IMR-90 (cell line): ENCODE results near the gene COCH. TPM values are rescaled to one million over a fixed set of nuclear protein-coding genes. Genes with fewer than 3 reads are reported as not detected.

Experiments used
- ATAC-seq: fragments of 200-7000 bp; cut with Tn5 transposase; 2 replicates; pipeline ENCODE4 v1.9.1; 2020; ENCODE audit warnings: low read depth, mild to moderate bottlenecking, moderate library complexity
- BruUV-seq: library from RNA; stranded (reverse); fragments of 400-500 nt; replicated peaks from 2 replicates; lab custom pipeline; 2021; lab: Mats Ljungman, UMichigan
- CTCF ChIA-PET: fragments of 300-600 bp; formaldehyde crosslinking; extraction: SDS; loops from one replicate; lab custom pipeline; 2021; ENCODE audit warnings: antibody characterized with exemption; lab: Yijun Ruan, JAX
- POLR2A ChIA-PET: fragments of 300-600 bp; sonication (Branson Sonifier 250); formaldehyde crosslinking; loops from one replicate; lab custom pipeline; 2022; ENCODE audit warnings: antibody characterized with exemption; ENCODE audit not compliant: unreplicated experiment; lab: Charles Lee
- DNase-seq: peaks from one replicate; pipeline ENCODE4 v3.0.0; 2013
- H2AFZ ChIP-seq: replicated peaks from 2 replicates; pipeline ENCODE3; 2013; ENCODE audit warnings: low read length, mild to moderate bottlenecking; ENCODE audit not compliant: poor library complexity
- H2AK5ac ChIP-seq: 2 replicates; pipeline ENCODE4 v1.6.1; 2013; ENCODE audit warnings: low read depth, low read length, inconsistent platforms
- H2AK9ac ChIP-seq: replicated peaks from 2 replicates; pipeline ENCODE3; 2013; ENCODE audit warnings: mild to moderate bottlenecking, low read depth, low read length, moderate library complexity; ENCODE audit not compliant: poor library complexity
- H2BK120ac ChIP-seq: 2 replicates; pipeline ENCODE4 v1.6.1; 2013; ENCODE audit warnings: low read depth, low read length, inconsistent platforms
- H2BK15ac ChIP-seq: 3 replicates; pipeline ENCODE4 v1.6.1; 2013; ENCODE audit warnings: low read depth, low read length, inconsistent platforms
- H2BK20ac ChIP-seq: 2 replicates; pipeline ENCODE4 v1.6.1; 2013; ENCODE audit warnings: low read depth, mild to moderate bottlenecking, inconsistent platforms, low read length, moderate library complexity
- H2BK5ac ChIP-seq: 2 replicates; pipeline ENCODE4 v1.6.1; 2013; ENCODE audit warnings: mild to moderate bottlenecking, low read depth, low read length, inconsistent platforms; ENCODE audit not compliant: poor library complexity, severe bottlenecking
- H3K14ac ChIP-seq: replicated peaks from 2 replicates; pipeline ENCODE4 v1.6.1; 2013; ENCODE audit warnings: low read depth, low read length, inconsistent platforms
- H3K18ac ChIP-seq: 2 replicates; pipeline ENCODE4 v1.6.1; 2013; ENCODE audit warnings: low read depth, low read length, control low read depth
- H3K23ac ChIP-seq: 2 replicates; pipeline ENCODE4 v1.6.1; 2013; ENCODE audit warnings: low read depth, low read length, inconsistent platforms
- H3K27ac ChIP-seq: 2 replicates; pipeline ENCODE4 v1.5.1; 2013; ENCODE audit warnings: mild to moderate bottlenecking, control low read depth, low read length; ENCODE audit not compliant: insufficient read depth
- H3K27me3 ChIP-seq: 2 replicates; pipeline ENCODE4 v1.6.1; 2013; ENCODE audit warnings: low read length; ENCODE audit not compliant: control insufficient read depth, insufficient read depth
- H3K36me3 ChIP-seq: 2 replicates; pipeline ENCODE4 v1.6.1; 2013; ENCODE audit warnings: low read length, mixed read lengths; ENCODE audit not compliant: control insufficient read depth, insufficient read depth
- H3K4ac ChIP-seq: 2 replicates; pipeline ENCODE4 v1.6.1; 2013; ENCODE audit warnings: low read depth, low read length, inconsistent platforms
- H3K4me1 ChIP-seq: 2 replicates; pipeline ENCODE4 v1.6.1; 2013; ENCODE audit warnings: low read length, mixed read lengths; ENCODE audit not compliant: control insufficient read depth, insufficient read depth
- H3K4me2 ChIP-seq: 2 replicates; pipeline ENCODE4 v1.6.1; 2013; ENCODE audit warnings: low read depth, mild to moderate bottlenecking, control low read depth, low read length, moderate library complexity
- H3K4me3 ChIP-seq: 2 replicates; pipeline ENCODE4 v1.5.1; 2013; ENCODE audit warnings: low read depth, mild to moderate bottlenecking, control low read depth, low read length, moderate library complexity; ENCODE audit not compliant: insufficient read depth
- H3K56ac ChIP-seq: 2 replicates; pipeline ENCODE4 v1.6.1; 2013; ENCODE audit warnings: low read length, inconsistent platforms; ENCODE audit not compliant: insufficient read depth; ENCODE audit errors: extremely low read depth
- H3K79me1 ChIP-seq, 2 experiments: 2 replicates each; pipeline ENCODE4 v1.6.1; 2013; ENCODE audit warnings: low read length in 2 of 2, inconsistent platforms in 1 of 2, low read depth in 1 of 2
- H3K9ac ChIP-seq: 2 replicates; pipeline ENCODE4 v1.6.1; 2013; ENCODE audit warnings: low read depth, low read length, control low read depth
- H3K9me1 ChIP-seq: 2 replicates; pipeline ENCODE4 v1.6.1; 2013; ENCODE audit warnings: low read length, inconsistent platforms; ENCODE audit not compliant: insufficient read depth
- H3K9me3 ChIP-seq: 2 replicates; pipeline ENCODE4 v1.6.1; 2013; ENCODE audit warnings: low read length; ENCODE audit not compliant: control insufficient read depth, insufficient read depth
- H4K20me1 ChIP-seq: 2 replicates; pipeline ENCODE4 v1.6.1; 2013; ENCODE audit warnings: low read length, inconsistent platforms; ENCODE audit not compliant: insufficient read depth
- H4K5ac ChIP-seq: 2 replicates; pipeline ENCODE4 v1.6.1; 2013; ENCODE audit warnings: mild to moderate bottlenecking, low read depth, low read length, control low read depth
- H4K8ac ChIP-seq, 2 experiments: 2 replicates each; pipeline ENCODE4 v1.6.1; 2013; ENCODE audit warnings: low read depth in 2 of 2, low read length in 2 of 2, control low read depth in 1 of 2, inconsistent platforms in 1 of 2
- H4K91ac ChIP-seq: 2 replicates; pipeline ENCODE4 v1.6.1; 2013; ENCODE audit warnings: low read depth, low read length, inconsistent platforms; ENCODE audit not compliant: insufficient read depth
- BHLHE40 ChIP-seq: fragments of 150-350 bp; IDR thresholded peaks from 2 replicates; pipeline ENCODE4 v1.6.1; 2016; ENCODE audit warnings: mild to moderate bottlenecking, low read depth, low read length
- NFE2L2 ChIP-seq: fragments of 150-350 bp; IDR thresholded peaks from 2 replicates; pipeline ENCODE4 v1.6.1; 2016; ENCODE audit warnings: low read depth, mild to moderate bottlenecking, low read length
- RAD21 ChIP-seq: IDR thresholded peaks from 2 replicates; pipeline ENCODE4 v1.6.1; 2012; ENCODE audit warnings: low read length, improper control_type of control experiment
- WGBS, 2 experiments: methylation state at CpG; one replicate each; pipeline versions ENCODE4 v1.1.5 to v1.1.7; 2013; ENCODE audit warnings: missing lambda C conversion rate in 2 of 2; ENCODE audit not compliant: insufficient read length in 1 of 2; ENCODE audit errors: extremely low coverage in 2 of 2; 5-methylcytosine and 5-hydroxymethylcytosine counted together
- dilution Hi-C: fragments of 300-500 bp; cut with HindIII; formaldehyde crosslinking; loops from one replicate; pipeline ENCODE4 v1.14.3; 2018; ENCODE audit warnings: low sequenced_read_pairs; ENCODE audit not compliant: unreplicated experiment
- in situ Hi-C: fragments of 300-500 bp; cut with MboI; formaldehyde crosslinking; loops from 3 replicates; pipeline ENCODE4 v1.14.3; 2019; ENCODE audit warnings: low sequenced_read_pairs, inconsistent platforms, mixed read lengths
- intact Hi-C: fragments of 100-400 bp; cut with micrococcal nuclease; formaldehyde crosslinking; loops from 2 replicates; pipeline ENCODE4 v1.10.0; 2022
- polyA plus RNA-seq, 3 experiments: library from polyadenylated mRNA; depleted of rRNA; stranded (reverse); fragments of >200 nt; gene quantifications; 2 replicates each; pipeline ENCODE4 v1.2.3, GENCODE V29; 2012; ENCODE audit warnings: low replicate concordance in 1 of 3
- total RNA-seq: library from RNA; depleted of rRNA; stranded (reverse); fragments of >200 nt; gene quantifications from 2 replicates; pipeline ENCODE4 v1.2.3, GENCODE V29; 2012
- TF ChIP-seq, protein P1 (sequence below): fragments of 150-350 bp; IDR thresholded peaks from 2 replicates; pipeline ENCODE4 v1.6.1; 2017; ENCODE audit warnings: mild to moderate bottlenecking, antibody characterized with exemption, low read length, low read depth

Gene COCH
- total and polyA plus RNA-seq, 2 of the 4 experiments (the other 2 are of a cell fraction), result 0.17 to 0.18 TPM

GRCh38 chr14:30872602-30873001 is 1.8 kb upstream of the COCH start:
- Histone ChIP-seq H3K14ac (no peak overlapping the region), H3K23ac (no peak overlapping the region), H3K79me1 (no peaks in the 10 kb centered on the region), H3K36me3 (no peaks in the 10 kb centered on the region), H4K20me1 (no peaks in the 10 kb centered on the region), H3K9me1 (no peaks in the 10 kb centered on the region), H2BK5ac (no peak overlapping the region), H2AFZ (no peak overlapping the region), H3K4ac (no peak overlapping the region), H3K4me1 (peaks cover 1% of the 10 kb centered on the region; the same call in 1 of the 2 replicates), H2AK5ac (no peak overlapping the region), H3K27me3 (peaks cover 68% of the 10 kb centered on the region), H3K18ac (no peak overlapping the region), H3K27ac (no peak overlapping the region), H3K9me3 (no peaks in the 10 kb centered on the region), H2AK9ac (no peak overlapping the region), H4K8ac (no peak overlapping the region), H3K56ac (no peak overlapping the region), H2BK120ac (no peak overlapping the region), H4K5ac (no peak overlapping the region), H4K91ac (no peak overlapping the region), H3K4me3 (no peak overlapping the region), H3K9ac (no peak overlapping the region), H3K4me2 (no peak overlapping the region), H2BK15ac (no peak overlapping the region), H2BK20ac (no peak overlapping the region)
- no CpG with 5 or more reads among the region's 1 CpG for WGBS, 2 experiments
- no TSS peak for BruUV-seq
- intact Hi-C loops (no loop called here), dilution Hi-C loops (no loop called here), in situ Hi-C loops (no loop called here)
- no peak for ATAC-seq
- no peak for TF ChIP-seq BHLHE40
- no peak for TF ChIP-seq NFE2L2
- TF ChIP-seq RAD21, result no peak
- TF ChIP-seq, protein P1, sequence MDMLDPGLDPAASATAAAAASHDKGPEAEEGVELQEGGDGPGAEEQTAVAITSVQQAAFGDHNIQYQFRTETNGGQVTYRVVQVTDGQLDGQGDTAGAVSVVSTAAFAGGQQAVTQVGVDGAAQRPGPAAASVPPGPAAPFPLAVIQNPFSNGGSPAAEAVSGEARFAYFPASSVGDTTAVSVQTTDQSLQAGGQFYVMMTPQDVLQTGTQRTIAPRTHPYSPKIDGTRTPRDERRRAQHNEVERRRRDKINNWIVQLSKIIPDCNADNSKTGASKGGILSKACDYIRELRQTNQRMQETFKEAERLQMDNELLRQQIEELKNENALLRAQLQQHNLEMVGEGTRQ, result no peak
- CTCF ChIA-PET, result interaction anchor here (1.1 kb wide), 1 partner anchor 264 kb away, joined by 3 read pairs; no protein-coding TSS in a partner anchor
- DNase-seq, result no peak
- POLR2A ChIA-PET, result no interaction called here
